Measurements from ENCODE around the gene FAM83G.
"Not testable (repeated sequence)": the region's sequence is repeated elsewhere in the genome, so short reads cannot be mapped to it uniquely, and the experiment has no call there.

Gene FAM83G

GRCh38 chr17:19023209-19023999, 18.8 kb upstream of the FAM83G start:
- DNase-seq (ENCODE audit: low read depth, low spot score): no peak

DNA sequence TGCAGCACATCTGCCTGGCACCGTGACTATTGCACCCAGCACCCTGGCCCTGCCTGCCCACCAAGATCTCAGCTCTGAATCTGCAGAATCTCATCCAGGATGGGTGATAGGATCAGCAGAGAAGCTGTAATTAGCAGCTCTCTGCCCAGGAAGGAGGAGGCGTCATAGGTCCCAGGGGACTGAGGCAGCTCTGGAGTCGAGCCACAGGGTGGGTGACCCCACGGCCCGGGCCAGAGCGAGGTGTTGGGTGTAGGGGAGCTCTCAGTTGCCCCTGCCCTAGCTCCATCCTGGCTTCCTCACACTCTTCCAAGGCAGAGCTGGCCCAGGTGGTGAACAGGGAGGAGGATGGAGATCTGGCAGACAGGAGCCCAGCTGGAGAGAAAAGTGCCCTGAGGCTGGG, 18.2 kb upstream of the FAM83G start:
- DNase-seq (ENCODE audit: low read depth, low spot score): no peak

- DNase-seq (ENCODE audit: low read depth, low spot score): no peak
Observed at GRCh38 chr17:19022128-19022527, 17.6 kb upstream of the FAM83G start.

DNA sequence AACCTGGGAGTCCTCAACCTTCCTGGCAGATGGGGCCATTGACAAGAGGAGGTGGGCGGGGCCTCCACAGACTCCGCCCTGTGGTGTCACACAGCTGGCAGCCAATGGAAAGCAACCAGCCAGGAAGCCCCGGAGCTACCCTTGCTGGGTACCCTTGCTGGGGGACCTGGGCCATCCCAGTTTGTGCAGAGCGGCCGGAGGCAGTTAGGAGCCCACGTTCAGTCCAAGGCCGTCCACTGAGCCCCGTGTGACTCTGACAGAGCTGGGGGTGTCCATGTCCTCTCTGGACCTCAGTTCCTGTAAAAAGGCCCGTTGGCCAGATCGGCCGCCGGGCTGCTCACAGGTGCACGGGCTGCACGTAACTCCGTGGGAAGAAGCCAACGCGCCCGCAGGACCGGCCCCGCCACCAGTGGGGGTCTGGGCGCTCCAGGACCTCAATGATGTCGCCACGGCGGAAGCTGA, 17.1 kb upstream of the FAM83G start:
- no peak for DNase-seq (ENCODE audit: low read depth, low spot score)

- not testable (repeated sequence) for DNase-seq (ENCODE audit: low read depth, low spot score)
Observed at GRCh38 chr17:19021011-19021621, 16.6 kb upstream of the FAM83G start.

DNA sequence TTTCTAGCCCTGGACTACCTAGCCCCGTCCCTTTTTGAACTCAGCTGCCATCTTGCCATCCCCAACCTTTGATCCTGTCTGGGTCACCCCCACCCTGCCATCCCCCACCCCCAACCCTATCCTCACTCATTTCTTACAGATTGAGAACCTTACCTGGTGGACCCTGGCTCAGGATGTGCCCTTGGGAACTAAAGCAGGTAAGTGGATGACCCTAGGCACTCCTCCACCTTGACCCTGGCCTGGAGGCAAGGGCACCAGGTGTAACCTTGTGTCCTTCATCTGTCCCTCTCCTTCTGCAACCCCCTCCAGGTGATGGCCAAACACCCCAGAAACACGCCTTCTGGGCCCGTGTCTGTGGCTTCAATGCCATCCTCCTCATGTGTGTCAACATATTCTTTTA, 15.5 kb upstream of the FAM83G start:
- no peak for DNase-seq (ENCODE audit: low read depth, low spot score)

GRCh38 chr17:19019041-19019941, 14.7 kb upstream of the FAM83G start:
- no peak for DNase-seq (ENCODE audit: low read depth, low spot score)

DNA sequence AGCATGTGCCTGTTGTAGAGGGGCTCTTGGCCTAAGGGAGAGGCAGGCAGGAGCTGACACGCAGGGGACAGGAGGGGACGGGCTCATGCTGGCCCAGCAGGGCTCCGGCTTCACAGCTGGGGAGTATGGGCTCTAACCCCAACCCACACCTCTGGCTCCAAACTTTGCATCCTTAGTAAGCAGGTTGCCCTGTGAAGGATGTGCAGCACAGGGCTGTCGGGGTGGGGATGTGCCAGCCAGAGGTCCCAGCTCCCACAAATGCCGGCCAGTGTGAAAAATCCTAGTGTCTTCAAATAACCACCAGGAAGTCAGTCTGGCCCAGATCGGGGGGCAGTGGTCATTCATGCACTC, 14.0 kb upstream of the FAM83G start:
- no peak for DNase-seq (ENCODE audit: low read depth, low spot score)

DNA sequence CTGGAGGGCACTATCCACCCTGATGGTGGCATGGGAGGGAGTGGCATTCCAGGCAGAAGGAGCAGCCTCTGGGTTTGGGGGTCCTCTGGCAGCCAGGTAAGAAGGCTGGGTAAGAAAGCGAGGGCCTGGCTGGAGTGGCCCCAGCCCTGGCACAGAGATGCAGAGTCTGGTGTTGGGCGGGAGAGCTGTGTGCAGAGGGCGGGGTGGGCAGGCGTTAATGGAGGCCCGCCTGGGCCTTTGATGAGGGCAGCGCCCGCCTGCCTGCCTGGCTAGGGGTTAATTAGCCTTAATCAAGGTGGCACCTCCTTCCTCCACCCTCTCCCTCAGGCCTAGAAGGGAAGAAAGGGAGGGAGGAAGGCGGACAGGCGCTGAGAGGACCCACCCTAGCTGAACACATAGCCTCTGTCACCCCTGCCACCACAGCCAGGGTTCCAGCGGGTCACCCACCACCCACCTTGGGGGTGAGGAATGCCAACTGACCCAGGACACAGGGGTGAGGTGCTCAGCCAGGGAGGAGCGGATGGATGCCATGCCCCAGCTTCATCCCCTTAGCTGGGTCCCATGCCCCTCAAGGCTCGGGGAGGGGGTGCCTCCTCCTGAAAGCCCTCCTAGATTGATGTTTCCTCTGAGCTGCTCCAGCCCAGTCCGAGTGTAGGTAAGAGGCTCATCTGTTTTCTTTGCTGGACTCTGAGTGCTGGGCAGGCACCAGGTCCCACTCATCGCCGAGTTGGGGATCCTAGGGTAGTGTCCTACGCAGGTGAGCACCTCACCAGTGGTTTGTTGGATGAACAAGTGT, 13.4 kb upstream of the FAM83G start:
- no peak for DNase-seq (ENCODE audit: low read depth, low spot score)

DNA sequence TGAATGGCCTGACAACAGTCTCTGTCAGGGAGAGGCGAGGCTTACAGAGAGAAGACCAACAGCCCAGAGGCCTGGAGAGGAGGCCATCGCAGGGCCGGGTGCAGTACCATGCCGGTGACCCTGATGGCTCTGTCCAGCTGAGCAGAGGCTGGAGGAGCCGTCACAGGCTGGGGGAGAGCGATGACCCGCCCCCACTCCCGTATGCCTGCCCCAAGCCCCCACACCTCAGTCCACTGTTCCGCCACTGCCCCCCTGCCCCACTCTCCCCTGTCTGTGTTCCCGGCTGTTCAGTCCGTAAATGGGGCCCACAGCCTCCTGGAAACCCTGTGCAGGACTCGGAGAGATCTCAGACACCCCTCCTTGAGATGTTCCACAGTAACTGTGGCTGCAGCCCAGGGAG, 12.8 kb upstream of the FAM83G start:
- DNase-seq (ENCODE audit: low read depth, low spot score): no peak

DNA sequence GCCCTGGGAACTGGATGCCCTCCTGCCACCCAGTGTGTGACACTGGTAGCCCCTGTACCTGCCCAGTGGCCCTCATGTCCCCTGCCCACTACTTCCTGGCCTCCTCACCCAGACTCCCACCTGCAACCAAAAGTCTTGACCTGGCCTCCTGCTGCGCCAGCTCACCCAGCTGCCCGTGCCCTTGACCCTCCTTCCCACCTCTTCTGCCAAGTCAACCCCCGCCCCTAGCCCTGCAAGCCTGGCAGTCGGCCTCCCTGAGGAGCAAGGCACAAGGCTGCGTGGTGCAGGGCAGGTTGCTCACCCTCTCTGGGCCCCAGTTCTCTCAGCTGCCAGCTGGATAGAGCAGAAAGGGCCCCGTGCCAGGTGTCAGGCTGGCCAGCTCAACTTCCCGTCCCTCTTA, 12.3 kb upstream of the FAM83G start:
- no peak for DNase-seq (ENCODE audit: low read depth, low spot score)

GRCh38 chr17:19016297-19016696, 11.7 kb upstream of the FAM83G start:
- DNase-seq (ENCODE audit: low read depth, low spot score): no peak

GRCh38 chr17:19015428-19015827, 10.9 kb upstream of the FAM83G start:
- DNase-seq (ENCODE audit: low read depth, low spot score): no peak

- no peak for DNase-seq (ENCODE audit: low read depth, low spot score)
Observed at GRCh38 chr17:19014628-19015215, 10.2 kb upstream of the FAM83G start.

DNA sequence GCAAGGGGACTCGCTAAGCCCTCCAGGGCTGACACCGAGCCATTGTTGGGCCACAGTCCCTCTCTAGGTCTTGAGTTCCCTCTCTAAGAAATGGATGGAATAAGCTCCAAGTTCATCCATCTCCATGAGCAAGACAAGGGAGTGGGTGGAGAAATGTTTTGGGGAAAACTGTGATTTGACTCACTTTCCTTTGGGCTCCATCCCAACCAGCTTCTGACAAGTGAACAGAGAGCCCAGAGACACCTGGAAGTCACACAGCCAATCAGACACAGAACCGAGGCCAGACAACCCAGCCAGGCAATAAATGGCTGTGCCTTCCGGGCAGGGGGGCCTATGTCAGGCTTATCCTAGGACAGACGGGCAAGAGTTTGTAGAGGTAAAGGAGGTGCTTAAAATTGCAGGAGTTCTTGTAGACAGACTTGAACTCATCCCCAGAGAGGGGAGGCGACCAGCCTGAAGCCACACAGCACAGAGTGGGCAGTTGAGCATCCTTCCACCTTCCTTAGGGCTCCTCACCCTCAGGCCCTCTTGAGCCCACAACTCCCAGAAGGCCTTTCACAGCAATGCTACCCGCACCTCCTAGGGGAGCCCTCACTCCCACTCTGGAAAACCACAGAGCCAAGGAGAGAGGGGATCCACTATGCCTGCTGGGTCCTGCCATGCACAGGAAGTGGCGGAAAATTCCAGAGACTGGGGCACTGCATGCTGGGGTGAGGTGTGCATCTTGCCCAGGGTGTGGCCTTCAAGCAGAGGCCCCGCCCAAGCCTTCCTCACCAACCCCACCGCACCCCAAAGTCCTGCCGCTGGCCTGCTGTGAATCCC, 9.5 kb upstream of the FAM83G start:
- no peak for DNase-seq (ENCODE audit: low read depth, low spot score)

- no peak for DNase-seq (ENCODE audit: low read depth, low spot score)
Observed at GRCh38 chr17:19013226-19013625, 8.7 kb upstream of the FAM83G start.

- DNase-seq (ENCODE audit: low read depth, low spot score): no peak
Observed at GRCh38 chr17:19012171-19013080, 7.9 kb upstream of the FAM83G start.

GRCh38 chr17:19011581-19011980, 7.0 kb upstream of the FAM83G start:
- DNase-seq (ENCODE audit: low read depth, low spot score): no peak

Measured in activated naive CD8-positive, alpha-beta T cell treated with anti-CD3 and anti-CD28 coated beads, Interleukin-2, amount 50 U/mL, for 16 hours (primary cell).